ENCODE results near the gene ARPIN.
"Not testable (repeated sequence)": the region's sequence is repeated elsewhere in the genome, so short reads cannot be mapped to it uniquely, and the experiment has no call there.

The ARPIN gene

GRCh38 chr15:89870688-89871288 lies 42.0 kb downstream of the ARPIN start:
- TF ChIP-seq CTCF (IDR thresholded peaks at IDR 0.05; ENCODE audit: low read depth, low read length, missing control alignments) = no peak
- DNase-seq (ENCODE audit: low read depth) = no peak
- in situ Hi-C loops (cut with HindIII; ENCODE audit: low sequenced_read_pairs) = loop anchor here (10.0 kb wide), 1 partner anchor 96 kb away; the partner anchor contains the start of gene MESP2
- H3K4me3 ChIP-seq (ENCODE audit: low read depth, low read length) = no peak overlapping the region

GRCh38 chr15:89870006-89870405 lies 42.7 kb downstream of the ARPIN start:
- in situ Hi-C loops (cut with HindIII; ENCODE audit: low sequenced_read_pairs) = loop anchor here (10.0 kb wide), 1 partner anchor 95 kb away; the partner anchor contains the start of gene MESP2
- H3K4me3 ChIP-seq (ENCODE audit: low read depth, low read length) = no peak overlapping the region
- DNase-seq (ENCODE audit: low read depth) = no peak
- TF ChIP-seq CTCF (IDR thresholded peaks at IDR 0.05; ENCODE audit: low read depth, low read length, missing control alignments) = no peak

GRCh38 chr15:89869490-89869889 lies 43.3 kb downstream of the ARPIN start:
- in situ Hi-C loops (cut with HindIII; ENCODE audit: low sequenced_read_pairs) = not testable (repeated sequence)

DNA sequence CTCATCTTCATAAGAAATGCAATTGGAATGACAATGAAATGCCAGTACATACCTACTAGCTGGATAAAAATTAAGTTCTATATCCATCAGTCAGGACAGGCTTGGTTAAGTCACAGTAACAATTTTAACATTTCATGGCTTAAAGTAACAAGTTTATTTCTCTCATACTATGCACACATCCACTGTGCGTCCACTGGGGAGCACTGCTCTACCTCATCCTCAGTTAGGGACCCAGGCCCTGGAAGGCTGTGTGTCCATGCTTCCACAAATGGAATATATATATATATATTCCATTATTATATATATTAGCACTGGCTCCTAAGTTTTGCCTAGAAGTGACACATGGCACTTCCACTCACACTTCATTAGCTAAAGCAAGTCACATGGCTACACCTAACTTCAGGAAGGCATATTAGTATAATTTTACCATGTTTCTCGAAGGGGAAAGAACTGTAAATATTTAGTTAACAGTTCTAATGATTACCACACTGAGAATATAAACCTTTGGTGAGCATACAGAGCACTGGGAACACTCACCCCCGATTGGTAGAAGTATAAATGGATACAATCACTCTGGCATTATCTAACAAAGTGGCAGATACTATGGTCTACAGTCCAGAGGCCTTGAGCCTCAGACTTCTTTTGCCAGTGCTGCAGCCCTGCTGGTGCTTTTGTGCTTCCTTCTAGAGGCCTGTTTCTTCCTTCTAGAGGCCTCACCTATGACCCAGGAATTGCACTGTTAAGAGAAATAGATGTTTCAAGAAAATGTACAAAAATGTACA lies 47.6 kb downstream of the ARPIN start:
- in situ Hi-C loops (cut with HindIII; ENCODE audit: low sequenced_read_pairs) = loop anchor here (5.0 kb wide), 1 partner anchor 68 kb away; no protein-coding TSS in a partner anchor
- no peak for TF ChIP-seq CTCF (IDR thresholded peaks at IDR 0.05; ENCODE audit: low read depth, low read length, missing control alignments)
- H3K4me3 ChIP-seq (ENCODE audit: low read depth, low read length) = no peak overlapping the region
- no peak for DNase-seq (ENCODE audit: low read depth)

More at GRCh38 chr15:89869490-89869889, 43.3 kb downstream of the ARPIN start:
- H3K4me3 ChIP-seq (ENCODE audit: low read depth, low read length); DNase-seq (ENCODE audit: low read depth): not testable (repeated sequence)

DNA sequence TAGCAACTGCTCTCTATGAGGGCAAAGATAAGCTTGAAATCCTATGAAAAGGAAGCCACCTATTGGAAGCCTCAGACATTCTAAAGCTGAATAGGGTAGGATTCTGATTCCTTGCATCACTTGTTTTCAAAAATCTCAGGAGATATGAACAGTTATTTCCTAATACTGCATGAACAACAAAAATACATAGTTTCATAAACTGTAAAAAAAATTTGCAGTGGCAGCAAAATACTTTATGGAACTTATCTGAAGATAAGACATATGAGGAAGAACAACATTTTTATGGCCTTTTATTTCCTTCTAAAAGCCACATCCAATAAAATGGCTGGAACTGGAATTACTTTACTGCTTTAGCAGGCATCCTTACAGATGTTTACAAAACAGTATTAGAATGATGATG lies 48.8 kb downstream of the ARPIN start:
- DNase-seq (ENCODE audit: low read depth) = no peak
- H3K4me3 ChIP-seq (ENCODE audit: low read depth, low read length) = no peak overlapping the region
- TF ChIP-seq CTCF (IDR thresholded peaks at IDR 0.05; ENCODE audit: low read depth, low read length, missing control alignments) = no peak
- in situ Hi-C loops (cut with HindIII; ENCODE audit: low sequenced_read_pairs) = loop anchor here (5.0 kb wide), 1 partner anchor 67 kb away; no protein-coding TSS in a partner anchor

DNA sequence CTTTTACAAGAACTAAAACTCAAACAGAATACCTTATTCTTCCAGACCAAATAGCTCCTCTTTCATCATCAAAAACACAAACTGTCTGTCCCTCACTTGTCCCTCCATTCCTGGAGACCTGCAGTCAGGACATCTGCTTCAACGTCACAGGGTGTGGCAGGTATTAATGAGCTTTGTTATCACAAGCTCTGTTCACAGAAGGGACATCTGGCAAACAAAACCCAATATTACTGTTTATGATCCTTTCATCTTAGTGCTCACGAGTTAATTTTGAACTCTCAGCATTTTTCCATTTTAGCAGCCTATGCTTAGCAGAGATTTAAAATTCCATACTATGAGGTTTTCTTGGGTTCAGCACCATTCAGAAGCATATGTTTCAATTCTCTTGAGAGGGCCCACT lies 51.9 kb downstream of the ARPIN start:
- in situ Hi-C loops (cut with HindIII; ENCODE audit: low sequenced_read_pairs) = loop anchor here (5.0 kb wide), 1 partner anchor 64 kb away; no protein-coding TSS in a partner anchor
- H3K4me3 ChIP-seq (ENCODE audit: low read depth, low read length) = no peak overlapping the region
- no peak for TF ChIP-seq CTCF (IDR thresholded peaks at IDR 0.05; ENCODE audit: low read depth, low read length, missing control alignments)
- DNase-seq (ENCODE audit: low read depth) = no peak

- TF ChIP-seq CTCF (IDR thresholded peaks at IDR 0.05; ENCODE audit: low read depth, low read length, missing control alignments) = no peak
- H3K4me3 ChIP-seq (ENCODE audit: low read depth, low read length) = no peak overlapping the region
- in situ Hi-C loops (cut with HindIII; ENCODE audit: low sequenced_read_pairs) = loop anchor here (5.0 kb wide), 1 partner anchor 63 kb away; no protein-coding TSS in a partner anchor
- DNase-seq (ENCODE audit: low read depth) = no peak
These were observed 52.3 kb downstream of the ARPIN start for GRCh38 chr15:89860431-89860830.

All from astrocyte of the cerebellum (primary cell).